Astrocyte (in vitro differentiated cells and primary cell): ENCODE data around the gene DDX53. TPM values are rescaled to one million over a fixed set of nuclear protein-coding genes. Genes with fewer than 3 reads are reported as not detected.

Source experiments
- DNase-seq: peaks from one replicate; pipeline ENCODE4 v3.0.0-alpha.2; 2010; ENCODE audit warnings: low read depth
- FAIRE-seq: peaks from 2 replicates; lab custom pipeline; 2011; peaks lifted over from hg19 to GRCh38; lab: Jason Lieb, UNC
- H2AFZ ChIP-seq: 2 replicates; pipeline ENCODE4 v1.6.0; 2012; ENCODE audit warnings: low read depth, low read length, inconsistent platforms
- H3K27ac ChIP-seq: 2 replicates; pipeline ENCODE4 v1.5.1; 2011; ENCODE audit warnings: low read depth, low read length, inconsistent platforms
- H3K27me3 ChIP-seq: 2 replicates; pipeline ENCODE4 v1.6.0; 2011; ENCODE audit warnings: low read length, inconsistent platforms; ENCODE audit not compliant: insufficient read depth
- H3K36me3 ChIP-seq: 2 replicates; pipeline ENCODE4 v1.5.1; 2011; ENCODE audit warnings: low read length, inconsistent platforms; ENCODE audit not compliant: insufficient read depth
- H3K4me1 ChIP-seq: 2 replicates; pipeline ENCODE4 v1.5.1; 2011; ENCODE audit warnings: low read length, inconsistent platforms; ENCODE audit not compliant: insufficient read depth
- H3K4me2 ChIP-seq: 2 replicates; pipeline ENCODE4 v1.6.0; 2012; ENCODE audit warnings: low read length, inconsistent platforms
- H3K4me3 ChIP-seq: 2 replicates; pipeline ENCODE4 v1.5.1; 2011; ENCODE audit warnings: low read depth, mild to moderate bottlenecking, low read length, inconsistent platforms; ENCODE audit not compliant: insufficient read depth
- H3K79me2 ChIP-seq: 2 replicates; pipeline ENCODE4 v1.6.0; 2012; ENCODE audit warnings: mild to moderate bottlenecking, low read length, inconsistent platforms; ENCODE audit not compliant: insufficient read depth
- H3K9ac ChIP-seq: 2 replicates; pipeline ENCODE4 v1.6.0; 2012; ENCODE audit warnings: mild to moderate bottlenecking, low read length, inconsistent platforms
- H3K9me3 ChIP-seq: 2 replicates; pipeline ENCODE4 v1.5.1; 2012; ENCODE audit warnings: low read depth, mild to moderate bottlenecking, low read length, inconsistent platforms; ENCODE audit not compliant: insufficient read depth
- H4K20me1 ChIP-seq: 2 replicates; pipeline ENCODE4 v1.6.0; 2012; ENCODE audit warnings: low read length, inconsistent platforms; ENCODE audit not compliant: insufficient read depth
- H3K27ac Mint-ChIP-seq: one replicate; pipeline ENCODE4 v1.8.0; 2021; ENCODE audit warnings: mild to moderate bottlenecking, mixed read lengths; ENCODE audit not compliant: unreplicated experiment
- H3K27me3 Mint-ChIP-seq: one replicate; pipeline ENCODE4 v1.8.0; 2021; ENCODE audit warnings: low read depth, mixed read lengths; ENCODE audit not compliant: unreplicated experiment
- H3K36me3 Mint-ChIP-seq: one replicate; pipeline ENCODE4 v1.8.0; 2021; ENCODE audit warnings: low read depth, mixed read lengths; ENCODE audit not compliant: unreplicated experiment
- H3K4me1 Mint-ChIP-seq: one replicate; pipeline ENCODE4 v1.8.0; 2021; ENCODE audit warnings: low read depth, mixed read lengths; ENCODE audit not compliant: unreplicated experiment
- H3K4me3 Mint-ChIP-seq: one replicate; pipeline ENCODE4 v1.8.0; 2021; ENCODE audit warnings: mild to moderate bottlenecking, moderate library complexity, mixed read lengths; ENCODE audit not compliant: unreplicated experiment
- H3K9me3 Mint-ChIP-seq: one replicate; pipeline ENCODE4 v1.8.0; 2021; ENCODE audit warnings: mild to moderate bottlenecking, mixed read lengths; ENCODE audit not compliant: unreplicated experiment
- EZH2 ChIP-seq: IDR thresholded peaks from 2 replicates; pipeline ENCODE4 v1.6.1; 2012; ENCODE audit warnings: mild to moderate bottlenecking, low read length, inconsistent platforms; ENCODE audit not compliant: insufficient read depth
- total RNA-seq: library from RNA; stranded (reverse); gene quantifications from 2 replicates; pipeline ENCODE4 v1.2.1, GENCODE V29; 2021
- TF ChIP-seq, protein P1 (sequence below): IDR thresholded peaks from 2 replicates; pipeline ENCODE4 v1.5.1; 2011; ENCODE audit warnings: low read depth, mild to moderate bottlenecking, inconsistent platforms, low read length, moderate library complexity; ENCODE audit not compliant: insufficient read depth

The DDX53 gene
- total RNA-seq, 1 donor from 2014 or later, result not detected

DNA sequence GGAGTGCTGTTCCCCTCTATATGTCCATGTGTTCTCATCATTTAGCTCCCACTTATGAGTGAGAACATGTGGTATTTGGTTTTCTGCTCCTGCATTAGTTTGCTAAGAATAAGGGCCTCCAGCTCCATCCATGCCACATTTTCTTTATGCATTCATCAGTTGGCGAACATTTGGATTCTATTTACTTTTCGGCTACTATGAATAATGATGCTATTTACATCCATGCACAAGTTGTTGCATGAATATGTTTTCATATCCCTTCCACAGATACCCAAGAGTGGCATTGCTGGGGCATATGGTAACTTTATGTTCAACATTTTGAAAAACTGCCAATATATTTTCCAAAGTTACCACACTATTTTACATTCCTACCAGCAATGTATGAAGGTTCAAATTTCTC lies 13.8 kb upstream of the DDX53 start:
- Mint-ChIP-seq H3K4me3 (no peak overlapping the region), H3K4me1 (peaks cover 5% of the 10 kb centered on the region), H3K36me3 (no peaks in the 10 kb centered on the region), H3K9me3 (no peaks in the 10 kb centered on the region), H3K27ac (no peak overlapping the region), H3K27me3 (no peaks in the 10 kb centered on the region)
- Histone ChIP-seq H3K9ac (no peak overlapping the region), H3K4me3 (no peak overlapping the region), H3K27ac (no peak overlapping the region), H4K20me1 (no peaks in the 10 kb centered on the region), H2AFZ (no peak overlapping the region), H3K79me2 (no peaks in the 10 kb centered on the region), H3K9me3 (no peaks in the 10 kb centered on the region), H3K4me2 (no peak overlapping the region), H3K27me3 (no peaks in the 10 kb centered on the region), H3K36me3 (no peaks in the 10 kb centered on the region), H3K4me1 (no peaks in the 10 kb centered on the region)
- TF ChIP-seq, protein P1, sequence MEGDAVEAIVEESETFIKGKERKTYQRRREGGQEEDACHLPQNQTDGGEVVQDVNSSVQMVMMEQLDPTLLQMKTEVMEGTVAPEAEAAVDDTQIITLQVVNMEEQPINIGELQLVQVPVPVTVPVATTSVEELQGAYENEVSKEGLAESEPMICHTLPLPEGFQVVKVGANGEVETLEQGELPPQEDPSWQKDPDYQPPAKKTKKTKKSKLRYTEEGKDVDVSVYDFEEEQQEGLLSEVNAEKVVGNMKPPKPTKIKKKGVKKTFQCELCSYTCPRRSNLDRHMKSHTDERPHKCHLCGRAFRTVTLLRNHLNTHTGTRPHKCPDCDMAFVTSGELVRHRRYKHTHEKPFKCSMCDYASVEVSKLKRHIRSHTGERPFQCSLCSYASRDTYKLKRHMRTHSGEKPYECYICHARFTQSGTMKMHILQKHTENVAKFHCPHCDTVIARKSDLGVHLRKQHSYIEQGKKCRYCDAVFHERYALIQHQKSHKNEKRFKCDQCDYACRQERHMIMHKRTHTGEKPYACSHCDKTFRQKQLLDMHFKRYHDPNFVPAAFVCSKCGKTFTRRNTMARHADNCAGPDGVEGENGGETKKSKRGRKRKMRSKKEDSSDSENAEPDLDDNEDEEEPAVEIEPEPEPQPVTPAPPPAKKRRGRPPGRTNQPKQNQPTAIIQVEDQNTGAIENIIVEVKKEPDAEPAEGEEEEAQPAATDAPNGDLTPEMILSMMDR, result no peak
- TF ChIP-seq EZH2, result no peak
- FAIRE-seq, result peak; percentile 98
- no peak for DNase-seq

DNA sequence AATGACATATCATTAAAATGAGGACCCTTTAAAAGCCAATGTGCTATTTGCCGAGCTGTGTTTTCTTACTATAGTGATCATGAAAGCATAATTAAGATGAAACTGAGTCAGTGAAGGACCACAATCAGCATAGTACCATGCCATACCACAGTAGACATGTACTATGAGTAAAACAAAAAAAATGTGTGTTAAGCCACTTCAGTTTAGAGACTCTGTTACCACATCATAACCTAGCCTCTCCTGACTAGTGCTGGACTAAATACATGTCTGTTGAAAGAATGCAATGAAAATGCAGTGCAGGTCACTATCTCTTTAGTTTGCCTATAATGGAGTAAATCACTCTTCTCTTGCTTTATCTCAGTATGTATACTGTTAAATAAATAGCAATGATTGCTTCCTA lies 12.3 kb upstream of the DDX53 start:
- no peak for FAIRE-seq
- DNase-seq, result peak; percentile 47
- Mint-ChIP-seq H3K36me3 (no peaks in the 10 kb centered on the region), H3K27ac (no peak overlapping the region), H3K9me3 (no peaks in the 10 kb centered on the region), H3K4me3 (no peak overlapping the region), H3K4me1 (peaks cover 5% of the 10 kb centered on the region), H3K27me3 (no peaks in the 10 kb centered on the region)
- Histone ChIP-seq H3K9me3 (no peaks in the 10 kb centered on the region), H3K79me2 (no peaks in the 10 kb centered on the region), H3K27ac (no peak overlapping the region), H3K4me2 (no peak overlapping the region), H3K36me3 (no peaks in the 10 kb centered on the region), H3K4me3 (no peak overlapping the region), H3K4me1 (no peaks in the 10 kb centered on the region), H3K27me3 (no peaks in the 10 kb centered on the region), H2AFZ (no peak overlapping the region), H4K20me1 (no peaks in the 10 kb centered on the region), H3K9ac (no peak overlapping the region)
- TF ChIP-seq, protein P1, result no peak
- no peak for TF ChIP-seq EZH2

DNA sequence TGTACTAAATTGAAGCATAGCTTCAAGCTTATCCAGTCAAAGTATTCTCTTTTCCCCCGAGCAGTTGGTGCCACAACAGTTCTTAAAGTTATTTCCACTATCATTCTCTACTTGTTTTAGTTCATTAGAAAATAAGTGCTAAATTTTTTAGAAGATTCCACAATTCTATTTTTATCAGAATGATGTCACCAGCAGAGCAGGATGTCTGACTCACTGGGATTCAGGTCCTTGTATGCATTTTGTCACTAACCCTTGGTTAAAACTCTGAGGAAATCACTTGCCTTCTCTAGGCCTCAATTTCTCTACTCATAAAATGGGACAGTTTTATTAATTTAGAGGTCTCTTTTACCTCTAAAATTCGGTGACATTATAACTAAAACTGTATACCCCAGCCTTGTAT lies 3.4 kb downstream of the DDX53 start:
- peak overlapping the region; percentile 93 for H3K27ac Mint-ChIP-seq
- H3K4me3 Mint-ChIP-seq, result no peak overlapping the region
- H4K20me1 ChIP-seq, result no peaks in the 10 kb centered on the region
- no peaks in the 10 kb centered on the region for H3K79me2 ChIP-seq
- H3K27ac ChIP-seq, result peak overlapping the region; percentile 9
- peak; percentile 90 for FAIRE-seq
- H3K36me3 Mint-ChIP-seq, result no peaks in the 10 kb centered on the region
- H3K9me3 Mint-ChIP-seq, result no peaks in the 10 kb centered on the region
- H3K9ac ChIP-seq, result no peak overlapping the region
- no peaks in the 10 kb centered on the region for H3K27me3 ChIP-seq
- H3K9me3 ChIP-seq, result no peaks in the 10 kb centered on the region
- H3K4me1 Mint-ChIP-seq, result peaks cover 6% of the 10 kb centered on the region
- no peaks in the 10 kb centered on the region for H3K27me3 Mint-ChIP-seq
- no peaks in the 10 kb centered on the region for H3K36me3 ChIP-seq
- TF ChIP-seq, protein P1, result no peak
- TF ChIP-seq EZH2, result no peak
- no peaks in the 10 kb centered on the region for H3K4me1 ChIP-seq
- peak overlapping the region; percentile 15 for H3K4me2 ChIP-seq
- no peak overlapping the region for H2AFZ ChIP-seq
- no peak overlapping the region for H3K4me3 ChIP-seq
- DNase-seq, result peak; percentile 36
